RWPE2 (cell line): ENCODE data around the gene TRIM2.
"Not testable (repeated sequence)": the region's sequence is repeated elsewhere in the genome, so short reads cannot be mapped to it uniquely, and the experiment has no call there.

ENCODE experiments used
- ATAC-seq: fragments of 200-7000 bp; cut with Tn5 transposase; 3 replicates; pipeline ENCODE4 v1.9.1; 2021; ENCODE audit warnings: low read depth
- DNase-seq: peaks from one replicate; pipeline ENCODE4 v3.0.0-alpha.2; 2020; ENCODE audit warnings: low spot score
- H3K27ac ChIP-seq: fragments of 450-650 bp; 2 replicates; pipeline ENCODE4 v1.5.1; 2017; ENCODE audit warnings: mild to moderate bottlenecking; ENCODE audit not compliant: poor library complexity, severe bottlenecking
- H3K27me3 ChIP-seq: fragments of 250-450 bp; sonication (Bioruptor Pico); 2 replicates; pipeline ENCODE4 v1.5.1; 2021; ENCODE audit warnings: mild to moderate bottlenecking, moderate library complexity; ENCODE audit not compliant: insufficient read depth, poor library complexity, severe bottlenecking
- H3K36me3 ChIP-seq: fragments of 250-450 bp; sonication (Bioruptor Pico); 2 replicates; pipeline ENCODE4 v1.5.1; 2020; ENCODE audit warnings: low read depth, mild to moderate bottlenecking, moderate library complexity
- H3K4me1 ChIP-seq: fragments of 250-450 bp; sonication (Bioruptor Pico); 2 replicates; pipeline ENCODE4 v1.5.1; 2021; ENCODE audit warnings: mild to moderate bottlenecking, moderate library complexity; ENCODE audit not compliant: insufficient read depth, poor library complexity, severe bottlenecking
- H3K4me3 ChIP-seq: fragments of 250-450 bp; sonication (Bioruptor Pico); 2 replicates; pipeline ENCODE4 v1.5.1; 2021; ENCODE audit warnings: mild to moderate bottlenecking, moderate library complexity; ENCODE audit not compliant: severe bottlenecking
- H3K9me3 ChIP-seq: fragments of 250-450 bp; sonication (Bioruptor Pico); 2 replicates; pipeline ENCODE4 v1.5.1; 2021; ENCODE audit warnings: mild to moderate bottlenecking, moderate library complexity; ENCODE audit not compliant: severe bottlenecking
- TF ChIP-seq, protein P1 (sequence below): fragments of 450-650 bp; IDR thresholded peaks from one replicate; pipeline ENCODE4 v1.5.1; 2017; ENCODE audit warnings: mild to moderate bottlenecking, moderate library complexity; ENCODE audit not compliant: poor library complexity, severe bottlenecking

The TRIM2 gene

DNA sequence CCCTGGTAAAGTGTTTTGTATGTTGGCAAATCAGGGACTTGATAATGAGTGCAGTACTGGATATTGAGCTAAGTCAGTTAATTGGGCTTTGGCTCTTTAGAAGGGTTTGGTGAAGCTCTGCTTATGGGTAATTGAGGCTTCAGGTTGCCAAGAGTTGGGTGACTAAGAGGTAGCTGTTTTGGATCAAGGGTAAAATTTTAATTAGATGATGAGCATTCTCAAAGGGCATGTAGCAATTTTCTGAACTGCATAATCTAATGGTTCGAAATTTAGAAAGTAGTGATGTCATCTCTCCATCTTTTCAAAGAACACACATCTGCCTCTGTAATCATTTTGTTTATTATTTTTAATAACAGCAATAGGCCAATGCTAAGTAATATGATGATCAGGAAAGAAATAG is 5.5 kb upstream of the TRIM2 start:
- Histone ChIP-seq H3K27me3 (no peaks in the 10 kb centered on the region), H3K4me1 (no peaks in the 10 kb centered on the region), H3K9me3 (no peaks in the 10 kb centered on the region), H3K36me3 (no peaks in the 10 kb centered on the region), H3K4me3 (no peak overlapping the region), H3K27ac (no peak overlapping the region)
- TF ChIP-seq, protein P1, sequence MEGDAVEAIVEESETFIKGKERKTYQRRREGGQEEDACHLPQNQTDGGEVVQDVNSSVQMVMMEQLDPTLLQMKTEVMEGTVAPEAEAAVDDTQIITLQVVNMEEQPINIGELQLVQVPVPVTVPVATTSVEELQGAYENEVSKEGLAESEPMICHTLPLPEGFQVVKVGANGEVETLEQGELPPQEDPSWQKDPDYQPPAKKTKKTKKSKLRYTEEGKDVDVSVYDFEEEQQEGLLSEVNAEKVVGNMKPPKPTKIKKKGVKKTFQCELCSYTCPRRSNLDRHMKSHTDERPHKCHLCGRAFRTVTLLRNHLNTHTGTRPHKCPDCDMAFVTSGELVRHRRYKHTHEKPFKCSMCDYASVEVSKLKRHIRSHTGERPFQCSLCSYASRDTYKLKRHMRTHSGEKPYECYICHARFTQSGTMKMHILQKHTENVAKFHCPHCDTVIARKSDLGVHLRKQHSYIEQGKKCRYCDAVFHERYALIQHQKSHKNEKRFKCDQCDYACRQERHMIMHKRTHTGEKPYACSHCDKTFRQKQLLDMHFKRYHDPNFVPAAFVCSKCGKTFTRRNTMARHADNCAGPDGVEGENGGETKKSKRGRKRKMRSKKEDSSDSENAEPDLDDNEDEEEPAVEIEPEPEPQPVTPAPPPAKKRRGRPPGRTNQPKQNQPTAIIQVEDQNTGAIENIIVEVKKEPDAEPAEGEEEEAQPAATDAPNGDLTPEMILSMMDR = no peak
- DNase-seq (no peak), ATAC-seq (no peak)

DNA sequence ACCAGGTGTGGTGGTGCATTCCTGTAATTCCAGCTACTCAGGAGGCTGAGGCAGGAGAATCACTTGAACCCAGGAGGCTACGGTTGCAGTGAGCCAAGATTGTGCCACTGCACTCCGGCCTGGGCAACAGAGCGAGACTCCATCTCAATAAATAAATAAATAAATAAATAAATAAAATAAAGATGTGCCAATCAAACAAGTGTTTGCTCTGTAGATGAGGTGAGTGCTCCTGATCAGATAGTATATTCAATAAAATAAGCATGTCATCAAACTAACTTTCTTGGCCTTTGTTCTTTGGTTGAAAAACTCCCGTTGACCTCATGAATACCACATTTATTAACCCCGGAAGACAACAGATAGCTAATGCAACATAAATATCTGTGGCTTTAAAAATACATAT is 497 bp upstream of the TRIM2 start:
- not testable (repeated sequence) for H3K27ac ChIP-seq, H3K4me1 ChIP-seq, ATAC-seq, H3K36me3 ChIP-seq, H3K4me3 ChIP-seq, DNase-seq, H3K27me3 ChIP-seq, H3K9me3 ChIP-seq

DNA sequence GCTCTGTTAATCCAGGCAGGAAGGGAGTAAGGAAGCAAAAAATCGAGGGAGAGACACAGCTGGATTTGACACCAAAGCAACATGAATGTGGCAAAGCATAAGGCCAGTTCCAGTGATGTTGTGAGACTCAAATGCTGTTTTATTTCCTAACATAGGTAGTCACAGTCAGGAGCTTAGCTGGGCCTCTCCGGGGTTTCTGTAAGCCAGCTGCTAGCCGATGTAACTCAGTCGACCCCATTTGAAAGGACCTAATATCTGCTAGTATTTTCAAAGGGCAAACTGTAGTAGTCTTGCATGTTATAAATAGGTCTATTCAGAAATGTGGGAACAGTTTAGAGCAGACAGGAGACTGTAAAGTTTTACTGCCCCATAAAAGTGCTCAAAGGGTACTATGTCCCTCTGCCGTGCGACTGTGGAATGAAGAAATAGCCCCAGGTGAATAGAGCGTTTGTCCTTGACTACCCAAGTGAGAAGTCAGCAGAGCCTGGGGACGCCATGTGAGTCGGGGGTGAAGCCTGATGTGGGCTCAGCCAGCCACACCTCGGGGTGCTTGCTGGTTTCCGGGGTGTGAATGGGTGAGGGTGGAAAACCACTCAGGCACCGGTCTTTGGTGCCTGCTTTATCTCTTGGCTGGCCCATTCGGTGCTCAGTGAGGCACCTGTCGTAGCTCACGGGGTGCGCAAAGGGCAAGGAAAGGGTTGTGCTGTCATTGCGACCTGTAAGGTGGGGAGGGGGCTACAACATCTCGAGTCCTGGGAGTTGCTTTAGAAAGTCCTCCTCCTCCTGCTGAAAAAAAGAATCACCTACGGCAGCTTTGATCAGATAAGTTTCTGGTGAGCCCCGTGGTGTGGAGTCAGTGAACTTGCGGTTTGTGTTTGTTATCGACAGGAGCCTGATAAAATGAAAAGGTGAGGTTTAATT is 745 bp downstream of the TRIM2 start:
- Histone ChIP-seq H3K36me3 (no peaks in the 10 kb centered on the region), H3K4me1 (no peaks in the 10 kb centered on the region), H3K27me3 (no peaks in the 10 kb centered on the region), H3K9me3 (no peaks in the 10 kb centered on the region), H3K27ac (no peak overlapping the region), H3K4me3 (no peak overlapping the region)
- no peak for ATAC-seq
- TF ChIP-seq, protein P1 = no peak
- no peak for DNase-seq

DNA sequence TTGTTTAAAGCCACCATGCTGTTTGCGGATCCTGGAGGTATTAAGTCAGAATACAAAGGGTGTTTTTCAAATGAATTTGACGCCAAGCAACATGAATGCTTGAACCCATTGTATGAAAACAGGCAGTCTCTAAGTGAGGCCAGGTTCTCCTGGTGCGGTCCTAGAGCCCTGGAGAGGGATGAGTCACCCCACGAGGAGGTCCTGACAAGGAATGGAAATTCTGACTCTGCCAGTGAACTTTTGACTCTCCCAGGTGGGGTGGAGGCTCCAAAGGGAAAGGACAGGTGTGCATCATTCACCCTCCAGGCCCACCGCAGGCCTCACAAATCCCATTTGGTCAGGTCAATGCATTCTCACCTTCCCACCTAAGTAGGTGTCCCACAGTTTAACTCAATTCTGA is 1.5 kb downstream of the TRIM2 start:
- TF ChIP-seq, protein P1 = no peak
- peak; percentile 70 for ATAC-seq
- H3K9me3 ChIP-seq = no peaks in the 10 kb centered on the region
- no peaks in the 10 kb centered on the region for H3K36me3 ChIP-seq
- no peak for DNase-seq
- no peak overlapping the region for H3K27ac ChIP-seq
- H3K27me3 ChIP-seq = no peaks in the 10 kb centered on the region
- H3K4me1 ChIP-seq = no peaks in the 10 kb centered on the region
- H3K4me3 ChIP-seq = no peak overlapping the region

DNA sequence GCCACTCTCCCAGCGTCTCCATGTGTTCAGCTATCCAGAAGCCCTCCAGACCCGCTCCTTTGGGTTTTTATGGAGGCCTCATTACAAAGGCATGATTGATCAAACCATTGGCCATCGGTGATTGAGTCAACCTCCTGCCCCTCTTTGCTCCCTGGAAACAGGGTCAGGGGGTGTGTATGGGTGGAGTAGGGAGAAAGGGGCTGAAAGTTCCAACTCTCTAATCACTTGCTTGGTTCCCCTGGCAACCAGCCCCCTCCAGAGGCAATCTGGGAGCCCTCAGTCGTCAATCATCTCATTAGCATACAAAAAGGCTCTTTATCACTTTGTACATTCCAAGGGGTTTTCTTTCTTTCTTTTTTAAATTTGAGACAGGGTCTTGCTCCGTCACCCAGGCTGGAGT is 2.3 kb downstream of the TRIM2 start:
- Histone ChIP-seq H3K36me3 (no peaks in the 10 kb centered on the region), H3K27me3 (no peaks in the 10 kb centered on the region), H3K4me3 (no peak overlapping the region), H3K27ac (no peak overlapping the region), H3K9me3 (no peaks in the 10 kb centered on the region), H3K4me1 (no peaks in the 10 kb centered on the region)
- ATAC-seq (no peak), DNase-seq (no peak)
- TF ChIP-seq, protein P1 = no peak
